SK-N-SH (cell line): ENCODE measurements around the gene PIGM. TPM values are rescaled to one million over a fixed set of nuclear protein-coding genes. Genes with fewer than 3 reads are reported as not detected.
A peak's percentile ranks its signal among the peaks of the same experiment; 100 is the strongest.

Experiments used
- CTCF ChIA-PET: fragments of 300-600, 350-600 bp; formaldehyde crosslinking; extraction: SDS; loops from one replicate; lab custom pipeline; 2021; lab: Yijun Ruan, JAX
- POLR2A ChIA-PET: fragments of 350-600 bp; sonication (Branson Sonifier 250); formaldehyde crosslinking; extraction: SDS; loops from one replicate; lab custom pipeline; 2020; ENCODE audit warnings: antibody characterized with exemption, inconsistent platforms; lab: Yijun Ruan, JAX
- DNase-seq: peaks from one replicate; pipeline ENCODE4 v3.0.0; 2012
- H2AFZ ChIP-seq: fragments of 200-600 bp; sonication (generic); 2 replicates; pipeline ENCODE4 v1.8.1; 2016; ENCODE audit warnings: antibody characterized with exemption, mild to moderate bottlenecking, low read depth
- H3F3A ChIP-seq: fragments of 200-600 bp; sonication (generic); replicated peaks from 2 replicates; pipeline ENCODE3; 2016; ENCODE audit warnings: antibody characterized with exemption, mild to moderate bottlenecking; ENCODE audit not compliant: insufficient read depth
- H3K27ac ChIP-seq, 2 experiments: fragments of 200-500 bp in 1 of 2; fragments of 200-600 bp in 1 of 2; sonication (Bioruptor generic) in 1 of 2; sonication (generic), shearing (Covaris generic) in 1 of 2; 2 replicates each; pipeline versions ENCODE4 v1.5.1 to v1.6.1; 2014 to 2016; ENCODE audit warnings: low read depth in 2 of 2, inconsistent platforms in 1 of 2, low read length in 1 of 2, mild to moderate bottlenecking in 1 of 2, mixed read lengths in 1 of 2
- H3K27me3 ChIP-seq: fragments of 200-600 bp; sonication (generic), shearing (Covaris generic); 2 replicates; pipeline ENCODE4 v1.6.1; 2016; ENCODE audit warnings: mixed run types; ENCODE audit not compliant: insufficient read depth
- H3K36me3 ChIP-seq, 2 experiments: fragments of 200-500 bp in 1 of 2; fragments of 200-600 bp in 1 of 2; sonication (Bioruptor generic) in 1 of 2; sonication (generic) in 1 of 2; replicated peaks in 1 of 2; 2 replicates each; pipeline versions ENCODE3 to v1.5.1; 2014 to 2016; ENCODE audit warnings: low read length in 1 of 2, mild to moderate bottlenecking in 1 of 2; ENCODE audit not compliant: insufficient read depth in 2 of 2, control insufficient read depth in 1 of 2
- H3K4me1 ChIP-seq, 2 experiments: fragments of 200-500 bp in 1 of 2; fragments of 200-600 bp in 1 of 2; sonication (Bioruptor generic) in 1 of 2; sonication (generic), shearing (Covaris generic) in 1 of 2; 2 replicates each; pipeline versions ENCODE4 v1.5.1 to v1.6.1; 2014 to 2016; ENCODE audit warnings: low read depth in 1 of 2, low read length in 1 of 2, mixed run types in 1 of 2; ENCODE audit not compliant: insufficient read depth in 2 of 2, control insufficient read depth in 1 of 2
- H3K4me2 ChIP-seq: fragments of 200-600 bp; sonication (generic), shearing (Covaris generic); 2 replicates; pipeline ENCODE4 v1.6.1; 2017; ENCODE audit warnings: mixed run types
- H3K4me3 ChIP-seq, 2 experiments: fragments of 200-500 bp in 1 of 2; fragments of 200-600 bp in 1 of 2; sonication (Bioruptor generic) in 1 of 2; sonication (generic), shearing (Covaris generic) in 1 of 2; 2 replicates each; pipeline versions ENCODE4 v1.5.1 to v1.8.1; 2014 to 2016; ENCODE audit warnings: low read depth in 2 of 2, inconsistent platforms in 1 of 2, low read length in 1 of 2, mild to moderate bottlenecking in 1 of 2, mixed read lengths in 1 of 2, moderate library complexity in 1 of 2
- H3K79me2 ChIP-seq: fragments of 200-600 bp; sonication (generic); 2 replicates; pipeline ENCODE4 v1.8.1; 2017; ENCODE audit warnings: mild to moderate bottlenecking; ENCODE audit not compliant: insufficient read depth
- H3K9ac ChIP-seq: fragments of 200-600 bp; sonication (generic); 2 replicates; pipeline ENCODE4 v1.6.1; 2017; ENCODE audit warnings: mixed run types
- H3K9me2 ChIP-seq: fragments of 200-600 bp; sonication (generic); 2 replicates; pipeline ENCODE4 v1.6.1; 2017; ENCODE audit warnings: mixed run types
- H3K9me3 ChIP-seq: fragments of 200-600 bp; sonication (generic); 2 replicates; pipeline ENCODE4 v1.6.1; 2017; ENCODE audit warnings: mixed run types, mild to moderate bottlenecking, moderate library complexity
- H4K20me1 ChIP-seq: fragments of 200-600 bp; sonication (generic); 2 replicates; pipeline ENCODE4 v1.6.1; 2017; ENCODE audit warnings: mild to moderate bottlenecking, mixed run types; ENCODE audit not compliant: insufficient read depth
- CHD2 ChIP-seq: fragments of 150-350 bp; IDR thresholded peaks from 2 replicates; pipeline ENCODE4 v1.6.1; 2018; ENCODE audit warnings: low read length; ENCODE audit not compliant: partially characterized antibody
- ELF1 ChIP-seq: IDR thresholded peaks from 2 replicates; pipeline ENCODE4 v1.4.0; 2012
- EZH2phosphoT487 ChIP-seq: fragments of 200-600 bp; sonication (generic); IDR thresholded peaks from 2 replicates; pipeline ENCODE4 v1.6.1; 2017; ENCODE audit warnings: low read depth, mixed run types, mild to moderate bottlenecking, antibody characterized with exemption, moderate library complexity, borderline replicate concordance
- FOXJ3 ChIP-seq: sonication (generic); formaldehyde crosslinking; IDR thresholded peaks from 2 replicates; pipeline ENCODE4 v1.5.1; 2020; ENCODE audit warnings: mild to moderate bottlenecking, missing genetic modification reagents
- FOXM1 ChIP-seq: IDR thresholded peaks from 2 replicates; pipeline ENCODE4 v1.4.0; 2012; ENCODE audit warnings: low read depth, mild to moderate bottlenecking
- IRF3 ChIP-seq: fragments of 150-350 bp; IDR thresholded peaks from 2 replicates; pipeline ENCODE4 v1.6.1; 2016; ENCODE audit warnings: mild to moderate bottlenecking, low read depth, low read length
- NRF1 ChIP-seq: IDR thresholded peaks from 2 replicates; pipeline ENCODE4 v1.6.1; 2012; ENCODE audit warnings: low read depth, mild to moderate bottlenecking, low read length
- RCOR1 ChIP-seq: fragments of 150-350 bp; IDR thresholded peaks from 2 replicates; pipeline ENCODE4 v1.6.1; 2017; ENCODE audit warnings: antibody characterized with exemption, low read length
- RFX5 ChIP-seq: IDR thresholded peaks from 2 replicates; pipeline ENCODE4 v1.6.1; 2012; ENCODE audit warnings: mild to moderate bottlenecking, improper control_type of control experiment, low read length
- RXRA ChIP-seq: IDR thresholded peaks from 2 replicates; pipeline ENCODE4 v1.4.0; 2012; ENCODE audit warnings: low read depth, mild to moderate bottlenecking, borderline replicate concordance
- SIN3A ChIP-seq: IDR thresholded peaks from 2 replicates; pipeline ENCODE4 v1.6.1; 2012; ENCODE audit warnings: low read depth, mild to moderate bottlenecking, low read length, moderate library complexity, borderline replicate concordance
- TAF1 ChIP-seq: IDR thresholded peaks from 2 replicates; pipeline ENCODE4 v1.6.1; 2012; ENCODE audit warnings: low read depth, mild to moderate bottlenecking, low read length, moderate library complexity, borderline replicate concordance
- TCF12 ChIP-seq: IDR thresholded peaks from 2 replicates; pipeline ENCODE4 v1.4.0; 2012
- YY1 ChIP-seq: IDR thresholded peaks from 2 replicates; pipeline ENCODE4 v1.4.0; 2012; ENCODE audit warnings: low read depth, mild to moderate bottlenecking
- WGBS: methylation state at CpG from one replicate; pipeline ENCODE4 v1.1.6; 2017; ENCODE audit warnings: low lambda C conversion rate; 5-methylcytosine and 5-hydroxymethylcytosine counted together
- polyA plus RNA-seq, 3 experiments: library from polyadenylated mRNA; depleted of rRNA; stranded (reverse); fragments of >200 nt; gene quantifications; 2 replicates each; pipeline ENCODE4 v1.2.3, GENCODE V29; 2012
- TF ChIP-seq, protein P1 (sequence below): fragments of 200-600 bp; sonication (generic); IDR thresholded peaks from 2 replicates; pipeline ENCODE4 v1.6.1; 2017; ENCODE audit warnings: antibody characterized with exemption, mild to moderate bottlenecking, moderate library complexity

Gene PIGM
- polyA plus RNA-seq, 1 of the 3 experiments (the other 2 are of a cell fraction), result 4.0 TPM

DNA sequence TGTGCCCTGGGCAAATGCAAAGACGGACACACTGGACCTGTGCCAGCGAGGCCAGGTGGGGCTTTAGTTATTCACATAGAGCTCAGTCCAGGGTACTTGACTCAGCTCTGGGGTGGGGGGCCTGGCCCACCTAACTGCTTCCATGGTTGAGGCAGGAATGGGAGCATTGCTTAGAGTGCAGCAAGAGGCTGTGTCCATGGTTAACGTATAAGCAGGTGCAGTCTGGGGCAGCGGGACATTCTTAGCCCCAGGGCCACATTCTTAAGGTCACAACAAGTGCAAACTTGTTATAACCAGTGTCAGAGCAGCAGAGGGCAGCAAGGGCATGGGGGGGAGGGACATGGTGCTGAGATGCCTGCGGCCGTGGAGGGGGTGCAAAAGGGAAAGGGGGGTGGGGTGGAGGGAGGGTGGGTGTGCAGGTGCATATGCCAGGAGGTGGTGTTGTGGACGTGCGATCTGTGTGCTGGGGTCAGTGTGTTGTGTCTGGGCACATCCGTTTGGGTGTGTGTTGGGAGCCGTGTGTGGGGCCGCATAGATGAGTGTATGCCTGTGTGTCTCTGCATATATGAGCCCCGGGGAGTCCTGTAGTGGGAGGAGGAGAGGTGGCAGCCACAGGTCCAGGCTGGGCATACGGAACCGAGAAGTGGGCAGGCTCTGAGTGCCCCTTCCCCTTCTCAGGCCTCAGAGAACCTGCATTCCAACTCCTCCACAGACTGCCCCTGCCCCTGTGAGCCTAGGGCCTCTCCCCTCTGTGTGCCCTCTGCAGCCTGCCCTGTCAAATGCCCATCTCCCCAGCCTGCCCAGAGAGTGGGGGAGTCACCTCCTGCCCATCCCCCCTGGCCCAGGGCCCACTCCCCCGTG, 29.8 kb upstream of the PIGM start:
- Histone ChIP-seq H3K4me3 (no peak overlapping the region), H3K4me2 (no peak overlapping the region), H3K27ac (no peak overlapping the region), H2AFZ (no peak overlapping the region), H3K79me2 (no peaks in the 10 kb centered on the region), H3K36me3 (no peaks in the 10 kb centered on the region), H3K27me3 (peaks cover 67% of the 10 kb centered on the region), H4K20me1 (no peaks in the 10 kb centered on the region), H3K4me1 (peaks cover 0 to 9% of the 10 kb centered on the region in 2 experiments; a peak in 1 of 4 replicates), H3K9me3 (no peaks in the 10 kb centered on the region), H3F3A (no peaks in the 10 kb centered on the region), H3K9ac (no peak overlapping the region), H3K9me2 (no peaks in the 10 kb centered on the region)
- CTCF ChIA-PET, result interaction anchor here (1.2 to 3.3 kb wide), 3 partner anchors 9 to 23 kb away, joined by 6 to 18 read pairs (median 7); no protein-coding TSS in a partner anchor
- POLR2A ChIA-PET, result no interaction called here
- TF ChIP-seq TAF1 (no peak), CHD2 (no peak), FOXM1 (no peak), FOXJ3 (no peak), SIN3A (no peak), NRF1 (no peak), TCF12 (no peak), RFX5 (no peak), EZH2phosphoT487 (no peak), ELF1 (no peak), RXRA (no peak), RCOR1 (no peak)
- no peak for DNase-seq
- WGBS, result 42% methylated on average over 11 of the region's 15 CpGs

DNA sequence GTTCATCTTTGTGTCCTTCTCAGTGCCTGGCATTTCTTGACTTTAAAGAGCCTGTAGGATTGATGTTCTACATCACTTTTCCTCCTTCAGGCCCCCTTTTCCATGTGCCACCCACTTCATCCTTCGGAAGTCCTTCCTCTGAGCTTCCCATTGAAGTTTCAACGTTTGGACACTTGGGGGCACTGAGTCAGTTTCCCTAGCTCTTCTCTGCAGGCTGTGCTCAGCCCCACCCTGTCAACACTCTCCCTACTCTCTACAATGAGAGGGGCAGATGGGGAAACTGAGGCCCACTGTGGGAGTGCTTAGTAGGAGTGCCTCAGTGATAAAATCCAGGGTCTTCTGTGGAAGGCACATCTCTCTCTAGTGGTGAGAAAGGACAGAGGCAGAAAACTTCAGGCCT, 26.3 kb upstream of the PIGM start:
- Histone ChIP-seq H3K27me3 (peaks cover 70% of the 10 kb centered on the region), H3K9ac (no peak overlapping the region), H3K4me1 (peaks cover 0 to 9% of the 10 kb centered on the region in 2 experiments; a peak in 1 of 4 replicates), H2AFZ (no peak overlapping the region), H3K9me2 (no peaks in the 10 kb centered on the region), H3K4me3 (no peak overlapping the region), H3K4me2 (no peak overlapping the region), H3K27ac (no peak overlapping the region), H3K36me3 (no peaks in the 10 kb centered on the region), H3K9me3 (no peaks in the 10 kb centered on the region), H3F3A (no peaks in the 10 kb centered on the region), H3K79me2 (no peaks in the 10 kb centered on the region), H4K20me1 (no peaks in the 10 kb centered on the region)
- TF ChIP-seq YY1 (no peak), TAF1 (no peak), IRF3 (no peak)
- TF ChIP-seq, protein P1, sequence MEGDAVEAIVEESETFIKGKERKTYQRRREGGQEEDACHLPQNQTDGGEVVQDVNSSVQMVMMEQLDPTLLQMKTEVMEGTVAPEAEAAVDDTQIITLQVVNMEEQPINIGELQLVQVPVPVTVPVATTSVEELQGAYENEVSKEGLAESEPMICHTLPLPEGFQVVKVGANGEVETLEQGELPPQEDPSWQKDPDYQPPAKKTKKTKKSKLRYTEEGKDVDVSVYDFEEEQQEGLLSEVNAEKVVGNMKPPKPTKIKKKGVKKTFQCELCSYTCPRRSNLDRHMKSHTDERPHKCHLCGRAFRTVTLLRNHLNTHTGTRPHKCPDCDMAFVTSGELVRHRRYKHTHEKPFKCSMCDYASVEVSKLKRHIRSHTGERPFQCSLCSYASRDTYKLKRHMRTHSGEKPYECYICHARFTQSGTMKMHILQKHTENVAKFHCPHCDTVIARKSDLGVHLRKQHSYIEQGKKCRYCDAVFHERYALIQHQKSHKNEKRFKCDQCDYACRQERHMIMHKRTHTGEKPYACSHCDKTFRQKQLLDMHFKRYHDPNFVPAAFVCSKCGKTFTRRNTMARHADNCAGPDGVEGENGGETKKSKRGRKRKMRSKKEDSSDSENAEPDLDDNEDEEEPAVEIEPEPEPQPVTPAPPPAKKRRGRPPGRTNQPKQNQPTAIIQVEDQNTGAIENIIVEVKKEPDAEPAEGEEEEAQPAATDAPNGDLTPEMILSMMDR, result peak; percentile 19; the same call in 1 of the 2 replicates
- 42% methylated on average over 2 of the region's 2 CpGs for WGBS
- CTCF ChIA-PET, result interaction anchor here (1.1 to 9.8 kb wide), 6 partner anchors 8 to 233 kb away, joined by 3 to 76 read pairs (median 13); partner anchors contain the start of gene KCNJ9
- POLR2A ChIA-PET, result no interaction called here
- DNase-seq, result no peak
